Ammon's horn (tissue), 1 donor: ENCODE data around the gene PKDCC.
A peak's percentile ranks its signal among the peaks of the same experiment; 100 is the strongest.

ENCODE experiments used
- DNase-seq: peaks from one replicate; pipeline ENCODE4 v3.0.0-alpha.2; 2016; ENCODE audit warnings: low spot score

Gene PKDCC

DNA sequence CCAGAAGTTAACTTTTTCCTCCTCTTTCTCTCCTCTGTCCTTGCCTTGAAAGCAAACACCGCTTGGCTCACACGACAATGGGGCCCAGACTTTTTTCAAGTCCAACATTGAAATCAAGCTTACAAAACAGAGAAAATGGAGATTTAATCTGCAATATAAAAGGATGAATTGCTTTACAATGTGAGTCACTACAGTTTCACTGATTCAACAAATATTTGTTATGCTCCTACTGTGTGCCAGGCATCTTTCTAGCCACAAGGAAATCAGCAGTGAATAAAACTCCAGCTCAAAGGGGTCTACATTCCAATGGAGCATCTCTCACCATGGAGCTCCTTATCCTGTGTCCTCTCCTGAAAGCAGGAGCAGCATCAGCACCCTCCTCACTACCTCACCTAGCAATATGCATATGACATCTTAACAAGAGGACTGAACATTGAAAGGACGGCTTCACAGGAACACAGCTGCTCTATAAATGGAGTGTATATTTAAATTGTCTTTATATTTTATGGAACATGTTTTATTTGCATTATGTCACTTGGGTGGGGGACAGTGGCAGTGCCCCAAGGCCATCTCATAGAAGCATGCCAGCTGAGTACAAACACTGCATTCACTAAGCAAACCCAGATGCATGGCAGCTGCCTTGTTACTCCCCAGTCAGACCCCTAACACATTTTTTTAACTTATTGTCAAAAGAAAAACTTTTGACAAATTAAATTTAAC is 39.5 kb downstream of the PKDCC start:
- peak; percentile 54 for DNase-seq

DNA sequence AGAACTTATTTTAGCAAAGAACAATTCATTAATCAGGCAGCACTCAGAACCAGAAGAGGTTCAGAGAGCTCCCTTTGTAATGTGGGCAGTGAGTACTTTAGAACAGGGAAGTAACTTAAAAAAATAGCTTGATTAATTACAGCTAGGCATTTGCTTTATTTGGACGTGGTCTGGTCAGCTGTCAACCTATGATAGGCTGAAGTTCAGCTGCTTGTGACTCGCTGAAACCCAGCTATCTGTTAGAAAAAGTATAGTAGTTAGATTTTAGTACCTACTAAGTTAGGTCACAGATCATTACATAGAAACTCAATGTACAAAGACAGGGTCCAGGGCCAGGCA is 40.0 kb downstream of the PKDCC start:
- DNase-seq, result no peak

DNA sequence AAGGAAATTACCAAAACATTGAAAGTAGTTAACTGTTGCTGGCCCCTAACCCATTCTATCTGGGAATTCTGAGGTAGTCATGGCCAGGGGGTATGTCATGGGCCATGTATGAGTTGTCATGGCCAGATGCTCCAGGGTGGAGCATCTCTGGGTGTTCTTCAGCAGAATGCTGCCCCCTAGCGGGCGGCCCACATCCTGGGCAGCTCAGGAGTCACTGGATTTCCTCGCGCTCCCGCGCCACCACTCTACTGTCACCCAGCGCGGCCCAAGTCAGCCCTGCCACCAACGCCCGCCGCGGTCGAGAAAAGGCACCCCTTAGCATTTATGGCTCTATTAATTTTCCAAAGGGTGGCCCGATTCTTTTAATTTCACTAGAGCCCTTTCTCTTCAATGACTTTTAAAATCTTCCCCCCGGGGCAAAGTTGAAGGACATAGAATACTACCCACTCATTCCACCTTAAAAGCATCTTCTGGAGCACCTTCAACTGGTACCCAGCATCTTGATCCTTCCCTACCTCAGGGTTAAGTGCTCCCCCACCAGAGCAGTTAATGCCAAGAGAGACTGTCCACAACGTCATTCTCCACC is 41.6 kb downstream of the PKDCC start:
- DNase-seq, result no peak

DNA sequence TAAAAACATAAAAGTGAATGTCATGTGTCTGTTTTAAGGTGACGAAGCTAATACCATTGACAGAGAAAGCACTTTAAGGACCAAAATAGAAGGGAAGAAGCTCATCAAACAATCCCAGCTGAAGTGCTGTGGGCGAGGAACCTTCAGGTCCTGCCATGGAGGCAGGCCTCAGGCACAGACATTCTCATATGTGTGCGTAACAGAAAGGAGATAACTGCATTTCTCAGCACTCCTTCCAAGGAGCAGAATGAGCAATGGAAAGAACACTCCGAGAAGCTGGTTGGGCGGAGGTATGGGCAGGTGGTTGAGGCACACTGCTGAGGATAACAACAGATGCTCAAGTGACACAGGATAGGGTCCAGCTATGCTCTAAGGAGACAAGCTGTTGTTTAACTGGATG is 42.4 kb downstream of the PKDCC start:
- no peak for DNase-seq

DNA sequence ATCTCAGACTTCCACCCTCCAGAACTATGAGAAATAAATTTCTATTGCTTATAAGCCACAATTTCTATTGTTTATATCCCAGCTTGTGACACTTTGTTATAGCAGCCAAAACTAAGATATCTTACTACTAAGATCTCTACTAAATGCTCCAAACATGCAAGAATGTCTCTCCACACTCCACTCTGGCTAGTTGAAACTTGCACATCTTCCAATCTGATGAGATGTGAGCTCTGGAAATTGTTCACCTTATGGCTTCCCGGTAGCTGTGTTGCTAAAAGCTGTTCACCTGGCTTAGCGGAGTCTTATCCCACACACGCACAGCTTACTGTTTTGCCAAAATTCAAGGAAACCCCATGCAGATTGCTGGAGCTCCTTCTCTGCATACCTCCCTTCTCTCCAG is 43.9 kb downstream of the PKDCC start:
- no peak for DNase-seq

DNA sequence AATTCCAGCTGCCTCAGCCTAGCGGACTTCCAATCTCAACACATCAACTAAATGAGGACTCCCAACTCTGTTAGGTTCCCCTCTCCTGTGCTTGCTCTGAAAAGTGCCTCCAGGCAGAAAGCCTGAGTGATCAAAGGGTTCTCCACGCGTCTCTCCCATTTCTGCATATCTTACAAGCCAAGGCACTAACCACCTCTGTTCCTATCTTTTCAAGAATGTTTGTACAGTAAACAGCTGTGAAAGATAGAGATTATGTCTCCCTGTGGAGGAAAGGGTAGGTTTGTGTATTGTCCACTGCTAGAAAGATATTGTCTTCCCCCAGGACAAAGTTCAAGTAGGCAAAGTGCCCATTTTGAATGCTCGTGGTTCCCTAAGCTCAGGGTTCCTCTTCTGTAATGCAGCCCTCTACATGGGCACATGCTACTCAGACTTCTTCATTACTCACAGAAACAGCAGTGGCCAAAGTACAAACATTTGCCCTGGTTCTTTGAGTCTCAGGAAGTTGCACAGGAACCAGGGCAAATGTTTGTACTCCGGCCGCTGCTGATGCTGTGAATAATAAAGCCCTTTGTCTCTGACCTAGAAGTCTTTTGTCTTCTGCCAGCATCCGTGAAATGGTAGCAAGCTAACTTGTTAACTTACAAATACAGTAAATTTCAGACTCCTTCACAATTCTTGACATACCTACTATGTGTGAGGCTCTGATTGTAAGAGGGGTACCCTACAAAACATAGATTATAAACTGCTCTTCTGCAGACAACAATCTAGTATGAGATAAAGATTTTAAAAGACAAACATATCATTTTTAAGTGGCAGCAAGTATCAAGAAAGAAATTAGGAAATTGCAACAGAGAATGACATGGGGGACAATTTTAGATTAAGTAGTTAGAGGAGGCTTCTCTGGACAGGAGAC is 44.5 kb downstream of the PKDCC start:
- peak; percentile 76 for DNase-seq

DNA sequence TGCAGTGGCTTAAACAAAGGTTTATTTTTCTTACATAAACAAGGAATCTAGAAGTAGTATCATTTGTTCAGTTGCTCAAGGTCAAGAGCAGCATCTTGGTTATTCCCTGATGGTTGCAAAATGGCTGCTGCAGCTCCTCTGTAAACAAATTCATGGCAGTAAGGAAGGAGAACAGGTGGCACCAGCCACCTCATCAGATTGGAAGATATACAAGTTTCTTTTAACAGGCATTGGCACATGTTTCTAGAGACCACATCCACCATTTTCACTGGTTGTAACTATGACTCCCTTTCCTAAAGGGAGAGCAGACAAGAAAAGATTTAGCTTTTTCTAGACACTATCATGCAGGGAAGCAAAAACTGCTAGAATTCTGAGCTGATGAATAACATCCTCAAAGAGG is 46.3 kb downstream of the PKDCC start:
- no peak for DNase-seq

DNA sequence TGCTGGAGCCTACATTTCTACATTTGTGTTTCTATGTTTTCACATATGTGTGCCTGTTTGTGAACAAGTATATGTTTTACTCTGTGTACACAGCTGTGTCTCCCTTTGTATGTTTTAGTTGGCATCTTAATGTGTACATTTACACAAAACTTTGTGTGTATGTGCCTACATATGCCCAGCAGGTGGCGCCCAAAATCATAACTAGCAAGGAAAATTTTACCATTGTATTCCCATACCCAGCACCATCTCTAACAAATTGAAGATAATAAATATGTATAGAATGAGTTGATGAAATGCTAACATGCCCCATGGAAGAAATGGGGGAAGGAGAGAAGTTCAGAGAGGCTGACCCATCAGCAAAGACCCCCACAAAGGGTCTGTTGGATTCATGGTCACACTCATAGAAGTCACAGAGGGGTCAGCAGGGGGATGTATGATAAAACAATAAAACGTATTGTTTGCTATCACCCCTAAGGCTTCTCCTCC is 48.1 kb downstream of the PKDCC start:
- peak; percentile 82 for DNase-seq

DNA sequence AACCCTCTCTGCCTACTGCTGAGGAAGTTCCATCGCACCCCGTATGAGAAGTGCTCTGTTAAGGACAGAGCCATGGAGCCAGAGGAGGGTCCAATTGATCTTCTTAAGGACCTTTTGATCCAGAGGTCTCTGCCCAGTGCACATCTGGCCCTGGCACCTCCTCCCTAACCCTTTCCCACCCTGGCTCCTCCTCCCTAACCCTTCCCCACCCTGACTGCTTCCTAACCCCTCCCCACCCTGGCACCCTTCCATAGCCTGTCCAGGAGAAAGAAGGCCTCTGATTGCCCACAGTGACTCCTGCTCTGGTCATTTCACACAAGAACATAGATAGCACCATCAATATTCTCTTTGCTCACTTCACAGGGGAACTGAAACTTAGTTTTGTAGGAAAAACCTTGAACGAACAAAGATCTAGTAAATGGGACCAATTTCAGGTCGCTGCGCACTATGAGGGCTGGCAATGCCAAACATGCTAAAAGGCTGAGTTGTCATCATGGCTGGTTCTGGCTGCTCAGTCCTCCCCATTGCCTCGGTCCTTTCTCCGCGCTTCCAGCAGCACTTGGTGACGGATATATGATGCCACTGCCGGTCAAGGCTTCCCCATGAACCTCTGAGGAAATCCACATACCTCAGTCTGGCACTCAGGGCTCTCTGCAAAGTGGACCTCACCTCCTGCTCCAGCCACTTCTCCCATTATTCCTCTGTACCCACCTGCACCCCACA is 49.2 kb downstream of the PKDCC start:
- no peak for DNase-seq

DNA sequence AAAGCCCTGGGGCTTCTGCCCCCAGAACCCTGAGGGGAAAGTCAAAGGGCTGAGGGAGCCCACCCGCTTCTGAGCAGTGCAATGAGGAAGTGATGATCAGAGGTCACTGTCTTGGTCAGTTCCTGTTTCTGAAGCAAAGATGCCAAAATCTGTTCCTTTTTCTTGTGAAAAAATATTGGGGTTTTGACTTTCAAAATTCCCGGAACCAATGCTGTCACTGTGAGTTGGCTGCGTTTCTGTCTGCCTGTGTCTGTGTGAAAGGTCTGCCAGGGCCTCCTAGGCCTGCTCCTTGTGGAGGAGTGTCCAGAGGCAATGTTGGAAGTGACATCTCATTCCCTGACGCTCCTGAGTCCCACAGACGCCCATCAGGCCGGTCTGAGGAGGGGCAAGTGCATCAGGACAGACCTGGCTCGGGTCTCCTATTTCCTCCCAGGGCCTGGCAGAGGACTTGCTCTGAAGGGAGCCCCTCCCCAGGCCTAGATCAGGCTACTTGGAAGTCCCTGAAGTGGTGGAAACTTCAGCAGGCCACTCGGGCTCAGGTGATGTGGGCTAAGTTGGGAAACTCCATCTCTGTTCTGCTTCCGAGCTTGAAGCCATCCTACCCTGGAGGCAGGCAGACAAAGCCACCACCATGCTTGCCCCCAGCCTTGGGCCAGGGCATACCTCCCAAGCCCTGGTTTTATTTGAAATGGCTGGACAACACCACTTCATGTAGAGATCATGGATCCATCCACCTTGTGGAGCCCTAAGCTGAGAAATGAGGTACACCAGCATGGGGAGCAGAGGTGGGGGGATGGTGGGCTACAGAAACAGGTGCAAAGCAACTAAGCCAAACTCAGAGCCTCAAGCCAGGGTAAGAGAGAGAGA is 51.0 kb downstream of the PKDCC start:
- DNase-seq, result peak; percentile 54

DNA sequence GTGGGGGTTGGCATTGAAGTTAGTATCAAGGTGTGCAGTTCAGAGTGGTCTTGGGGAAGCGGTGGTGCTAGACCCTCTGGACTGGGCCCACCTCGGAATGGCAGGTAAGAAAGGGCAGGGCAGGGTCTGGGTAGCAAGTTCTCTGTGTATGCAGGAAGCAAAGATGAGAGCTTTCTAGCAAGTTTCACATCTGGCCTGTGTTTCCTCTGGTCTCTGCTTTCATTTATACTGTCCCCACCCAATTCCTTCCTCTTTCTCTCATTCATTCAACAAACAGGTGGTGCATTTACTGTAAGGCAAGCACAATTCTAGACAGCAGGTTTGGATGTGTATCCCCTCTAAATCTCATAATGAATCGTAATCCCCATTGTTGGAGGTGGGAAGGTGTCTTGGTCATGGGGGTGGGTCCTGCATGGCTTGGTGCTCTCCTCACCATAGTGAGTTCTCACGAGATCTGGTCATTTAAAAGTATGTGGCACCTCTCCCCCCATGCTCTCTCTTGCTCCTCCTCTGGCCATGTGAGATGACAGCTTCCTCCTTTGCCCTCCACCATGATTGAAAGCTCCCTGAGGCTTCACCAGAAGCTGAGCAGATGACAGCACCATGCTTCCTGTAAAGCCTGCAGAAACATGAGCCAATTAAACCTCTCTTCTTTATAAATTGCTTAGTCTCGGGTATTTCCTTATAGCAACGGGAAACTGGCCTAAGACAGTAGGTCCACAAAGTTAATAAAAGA is 51.8 kb downstream of the PKDCC start:
- no peak for DNase-seq

DNA sequence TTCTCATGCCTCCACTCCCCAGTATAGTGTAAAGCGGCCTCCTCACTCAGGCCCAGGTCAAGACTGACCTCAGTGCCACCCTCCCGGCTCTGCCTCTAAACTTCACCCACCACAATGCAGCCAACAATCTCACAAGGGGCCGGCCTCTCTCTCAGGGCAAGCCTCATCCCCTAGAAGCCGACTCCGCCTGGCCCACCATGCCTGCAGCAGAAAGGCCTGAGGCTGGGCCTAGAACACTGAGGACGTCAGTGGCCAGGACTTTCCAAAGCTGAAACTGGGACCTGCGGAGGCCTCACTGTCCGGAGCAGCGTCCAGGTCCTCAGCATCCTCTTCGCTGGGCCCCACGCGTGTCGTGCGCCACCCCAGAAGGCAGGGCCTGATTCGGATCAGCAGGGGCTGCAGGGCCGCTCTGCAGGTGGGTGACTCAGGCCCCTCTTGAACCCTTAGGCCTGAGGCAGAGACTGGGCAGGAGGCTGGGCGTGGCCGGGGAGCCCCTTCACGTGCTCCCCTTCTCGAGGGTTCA is 52.9 kb downstream of the PKDCC start:
- no peak for DNase-seq

DNA sequence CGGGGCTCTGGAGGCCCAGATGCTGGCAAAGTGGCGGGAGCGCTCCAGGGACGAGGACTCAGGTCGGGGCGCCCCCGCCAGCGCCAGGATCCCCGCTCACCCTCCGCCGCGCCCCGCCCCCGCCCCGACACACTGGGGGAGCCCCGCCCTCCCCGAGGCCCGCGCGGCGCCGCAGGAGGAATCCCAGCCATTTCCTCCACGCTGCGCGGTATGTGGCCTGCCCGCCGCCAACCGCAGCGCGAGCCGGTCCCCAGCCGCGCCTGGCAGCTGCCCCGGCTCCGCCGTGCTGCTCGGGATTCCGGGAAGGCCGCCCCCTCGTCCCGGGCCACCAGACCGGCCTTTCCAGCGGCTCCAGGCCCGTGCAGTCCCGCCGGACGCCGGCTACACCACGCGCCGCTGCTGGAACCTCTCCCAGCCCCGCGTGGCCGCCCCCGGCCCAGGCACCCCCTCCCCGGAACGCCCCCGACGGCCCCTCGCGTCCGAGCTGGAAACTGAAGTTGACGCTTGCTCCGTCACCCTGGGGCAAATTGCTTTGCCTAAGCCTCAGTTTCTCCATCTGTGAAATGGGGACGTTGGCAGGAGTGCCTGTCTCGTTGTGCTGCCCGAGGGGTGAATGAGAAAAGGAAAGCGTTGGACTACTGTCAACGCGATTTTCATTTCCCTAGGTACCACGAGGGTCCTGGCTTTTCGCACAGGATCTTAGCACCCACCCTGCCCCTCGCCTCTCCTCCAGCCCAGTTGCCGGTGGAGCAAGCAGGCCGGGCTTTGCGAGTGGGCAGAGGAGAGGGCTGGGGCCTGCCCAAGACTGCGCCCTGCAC is 53.6 kb downstream of the PKDCC start:
- DNase-seq, result no peak

DNA sequence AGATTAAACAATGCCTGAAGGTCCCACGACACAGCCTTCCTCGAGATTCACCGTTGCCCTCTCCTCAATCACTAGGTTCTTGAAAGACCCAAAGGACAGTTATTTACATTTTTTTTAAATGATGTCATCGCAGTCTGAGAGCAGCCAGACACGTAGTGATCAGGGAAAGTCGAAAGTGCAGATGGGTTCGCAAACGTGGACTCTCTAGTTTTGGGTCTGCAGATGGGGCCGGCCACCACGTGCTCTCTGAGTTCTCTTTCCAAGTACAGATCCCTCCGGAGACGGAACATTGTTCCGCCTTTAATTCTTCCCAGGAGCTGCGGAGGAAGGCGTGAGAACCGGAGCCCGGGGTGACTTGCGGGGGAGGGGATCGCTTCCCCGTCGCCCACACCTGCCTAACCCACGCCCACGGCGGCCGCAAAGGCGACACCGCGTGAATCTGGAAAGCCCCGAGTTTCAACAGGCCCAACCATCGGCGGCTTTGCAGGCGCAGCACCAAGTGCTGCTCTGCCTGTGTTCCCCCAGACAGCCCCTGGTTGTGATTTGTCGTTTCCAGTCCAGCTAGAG is 54.3 kb downstream of the PKDCC start:
- DNase-seq, result peak; percentile 58

DNA sequence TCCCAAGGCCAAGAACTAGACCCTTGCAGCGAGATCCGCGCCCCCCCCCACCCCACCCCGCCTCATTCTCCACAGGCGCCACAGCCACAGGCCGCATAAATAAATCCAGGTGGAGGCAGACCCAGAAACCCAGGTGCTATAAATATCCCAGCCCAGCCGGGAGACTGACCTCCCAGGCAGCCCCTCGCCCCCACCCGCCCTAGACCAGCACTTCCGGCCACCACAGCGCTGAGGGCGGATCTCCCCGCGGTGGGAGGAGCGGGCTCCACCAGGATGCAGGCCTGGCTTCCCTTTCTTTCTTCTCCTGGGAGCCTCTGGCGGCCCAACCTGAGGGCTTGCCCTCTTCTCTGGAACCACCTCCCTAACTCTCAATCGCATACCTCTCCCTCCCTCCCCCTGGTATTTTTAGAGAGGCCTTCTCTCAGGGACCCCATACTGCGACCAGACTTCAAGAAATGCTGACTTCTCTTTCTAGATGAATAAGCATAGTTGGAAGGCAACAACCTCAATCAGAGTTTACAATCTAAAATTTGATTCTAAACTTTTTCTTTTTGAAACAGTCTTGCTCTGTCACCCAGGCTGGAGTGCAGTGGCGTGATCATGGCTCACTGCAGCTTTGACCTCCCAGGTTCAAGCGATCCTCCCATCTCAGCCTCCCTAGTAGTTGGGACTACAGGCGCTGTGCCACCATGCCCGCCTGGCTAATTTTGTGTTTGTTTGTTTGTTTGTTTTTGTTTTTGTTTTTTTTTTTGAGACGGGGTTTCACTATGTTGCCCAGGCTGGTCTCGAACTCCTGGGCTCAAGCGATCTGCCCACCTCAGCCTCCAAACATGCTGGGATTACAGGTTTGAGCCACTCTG is 55.0 kb downstream of the PKDCC start:
- DNase-seq, result no peak

DNA sequence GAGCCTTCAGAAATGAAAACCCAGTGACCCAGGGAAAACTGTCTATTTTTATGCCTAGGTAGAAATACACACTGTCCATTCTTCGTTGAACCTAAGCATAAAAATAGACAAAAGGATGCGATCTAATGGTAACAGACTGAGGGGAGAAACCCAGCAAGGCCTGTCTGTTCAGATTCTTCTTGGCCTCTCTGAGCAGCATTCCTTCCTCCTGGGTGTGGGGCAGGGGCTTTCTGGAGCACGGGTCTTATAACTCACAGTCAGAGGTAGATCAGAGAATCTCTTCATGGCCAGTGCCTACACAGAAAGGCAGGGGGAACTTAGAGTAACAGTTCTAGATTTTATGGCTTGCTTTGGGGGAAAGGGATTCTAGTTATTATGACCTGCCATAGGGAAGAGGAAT is 56.0 kb downstream of the PKDCC start:
- DNase-seq, result no peak

DNA sequence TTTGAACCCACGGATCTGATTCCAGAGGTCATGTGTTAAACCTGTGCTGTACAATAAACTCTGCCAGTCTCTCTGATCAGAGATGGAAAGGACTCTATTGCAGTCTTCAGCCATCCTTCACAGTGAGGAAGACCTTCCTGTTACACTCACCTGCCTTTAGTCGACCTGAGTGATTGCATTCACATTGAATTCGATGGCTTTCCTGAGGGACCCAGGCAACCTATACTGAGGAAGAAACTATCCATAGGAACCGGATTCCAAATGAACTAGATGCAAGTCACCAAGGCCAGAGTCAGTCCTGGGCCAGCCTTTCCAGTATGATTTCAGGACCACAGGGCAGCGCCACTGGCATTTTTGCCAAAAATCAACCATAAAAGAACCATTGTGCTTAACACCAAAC is 56.8 kb downstream of the PKDCC start:
- DNase-seq, result no peak
